Hepatocyte (in vitro differentiated cells): ENCODE measurements around the gene CD74. TPM values are rescaled to one million over a fixed set of nuclear protein-coding genes. Genes with fewer than 3 reads are reported as not detected.

Experiments
- DNase-seq: peaks from one replicate; pipeline ENCODE4 v3.0.0-alpha.2; 2016; ENCODE audit warnings: low spot score
- H2AFZ ChIP-seq: fragments of 200-600 bp; sonication (generic); 2 replicates; pipeline ENCODE4 v1.6.0; 2016; ENCODE audit warnings: antibody characterized with exemption, mild to moderate bottlenecking
- H3K27ac ChIP-seq: fragments of 200-600 bp; sonication (generic); 2 replicates; pipeline ENCODE4 v1.5.1; 2016; ENCODE audit warnings: mild to moderate bottlenecking
- H3K27me3 ChIP-seq: fragments of 200-600 bp; sonication (generic); 2 replicates; pipeline ENCODE4 v1.6.1; 2016
- H3K36me3 ChIP-seq: fragments of 200-600 bp; sonication (generic); replicated peaks from 2 replicates; pipeline ENCODE4 v1.5.1; 2016; ENCODE audit warnings: low read depth; ENCODE audit not compliant: insufficient read depth
- H3K4me1 ChIP-seq: fragments of 200-600 bp; sonication (generic); 2 replicates; pipeline ENCODE4 v1.5.1; 2016; ENCODE audit warnings: mild to moderate bottlenecking, moderate library complexity; ENCODE audit not compliant: insufficient read depth
- H3K4me2 ChIP-seq: fragments of 200-600 bp; sonication (generic); 2 replicates; pipeline ENCODE4 v1.6.0; 2016
- H3K4me3 ChIP-seq: fragments of 200-600 bp; sonication (generic); 2 replicates; pipeline ENCODE4 v1.5.1; 2016; ENCODE audit warnings: mild to moderate bottlenecking
- H3K79me2 ChIP-seq: fragments of 200-600 bp; sonication (generic); 2 replicates; pipeline ENCODE4 v1.6.0; 2017; ENCODE audit warnings: mild to moderate bottlenecking
- H3K9me2 ChIP-seq: fragments of 200-600 bp; sonication (generic); replicated peaks from 2 replicates; pipeline ENCODE4 v1.6.0; 2017; ENCODE audit warnings: mild to moderate bottlenecking; ENCODE audit not compliant: insufficient read depth
- H3K9me3 ChIP-seq: fragments of 200-600 bp; sonication (generic); 2 replicates; pipeline ENCODE4 v1.5.1; 2016; ENCODE audit warnings: low read depth, mild to moderate bottlenecking
- H4K20me1 ChIP-seq: fragments of 200-600 bp; sonication (generic); 2 replicates; pipeline ENCODE4 v1.6.0; 2016; ENCODE audit warnings: mild to moderate bottlenecking; ENCODE audit not compliant: insufficient read depth, poor library complexity, severe bottlenecking
- EZH2 ChIP-seq: fragments of 200-600 bp; sonication (generic); IDR thresholded peaks from 2 replicates; pipeline ENCODE4 v1.6.1; 2016; ENCODE audit warnings: antibody characterized with exemption, mild to moderate bottlenecking, borderline replicate concordance
- EZH2phosphoT487 ChIP-seq: fragments of 200-600 bp; sonication (generic); IDR thresholded peaks from one replicate; pipeline ENCODE4 v1.6.1; 2018; ENCODE audit warnings: antibody characterized with exemption, mild to moderate bottlenecking, low read depth, moderate library complexity; ENCODE audit not compliant: unreplicated experiment, severe bottlenecking
- WGBS: methylation state at CpG from one replicate; pipeline ENCODE4 v1.1.6; 2016; ENCODE audit warnings: low lambda C conversion rate; ENCODE audit errors: missing lambda C conversion rate; 5-methylcytosine and 5-hydroxymethylcytosine counted together
- polyA plus RNA-seq: library from polyadenylated mRNA; unstranded; fragments of >200 nt; fragmentation: Nextera tagmentation; extraction: Ambion mirVana; gene quantifications from 2 replicates; pipeline ENCODE4 v1.2.1, GENCODE V29; 2016
- total RNA-seq: library from RNA; depleted of rRNA; stranded (reverse); fragments of >200 nt; gene quantifications from 2 replicates; pipeline ENCODE4 v1.2.3, GENCODE V29; 2014
- TF ChIP-seq, protein P1 (sequence below): fragments of 200-600 bp; sonication (generic); IDR thresholded peaks from 2 replicates; pipeline ENCODE4 v1.5.1; 2016; ENCODE audit warnings: antibody characterized with exemption, mild to moderate bottlenecking; ENCODE audit not compliant: poor library complexity

CD74 gene
- total and polyA plus RNA-seq, 2 experiments from 2014 or later: 57.2 to 107 TPM

DNA sequence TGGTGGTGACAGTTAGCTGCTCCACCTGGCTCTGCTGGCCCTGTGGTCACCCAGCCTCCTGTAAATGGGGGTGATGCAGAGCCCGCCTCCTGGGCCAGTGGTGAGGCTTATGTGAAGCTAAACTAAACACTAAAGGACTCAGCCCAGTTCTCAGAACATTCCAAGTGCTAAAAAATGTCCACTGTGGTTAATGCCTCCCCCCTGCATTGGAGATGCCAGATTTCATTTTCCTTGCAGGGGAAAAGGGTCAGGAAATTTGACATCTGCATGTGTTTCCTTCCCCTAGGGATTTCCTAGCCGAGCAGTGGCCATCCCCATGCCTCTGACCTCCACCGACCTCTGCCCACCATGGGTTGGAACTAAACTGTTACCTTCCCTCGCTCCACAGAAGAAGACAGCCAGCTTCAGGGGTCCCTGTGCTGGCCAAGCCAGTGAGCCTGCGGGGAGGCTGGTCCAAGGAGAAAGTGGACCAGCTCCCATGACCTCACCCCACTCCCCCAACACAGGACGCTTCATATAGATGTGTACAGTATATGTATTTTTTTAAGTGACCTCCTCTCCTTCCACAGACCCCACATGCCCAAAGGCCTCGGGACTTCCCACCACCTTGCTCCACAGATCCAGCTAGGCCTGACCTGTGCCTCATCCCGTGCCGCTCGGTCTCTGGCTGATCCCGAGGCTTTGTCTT lies 13.0 kb downstream of the CD74 start:
- H3K4me2 ChIP-seq: no peak overlapping the region
- H2AFZ ChIP-seq: no peak overlapping the region
- H3K27me3 ChIP-seq: no peaks in the 10 kb centered on the region
- H3K36me3 ChIP-seq: no peaks in the 10 kb centered on the region
- H3K4me1 ChIP-seq: no peaks in the 10 kb centered on the region
- no peaks in the 10 kb centered on the region for H4K20me1 ChIP-seq
- H3K9me3 ChIP-seq: no peaks in the 10 kb centered on the region
- H3K79me2 ChIP-seq: no peaks in the 10 kb centered on the region
- no peak overlapping the region for H3K4me3 ChIP-seq
- no peak for DNase-seq
- H3K27ac ChIP-seq: no peak overlapping the region
- no peaks in the 10 kb centered on the region for H3K9me2 ChIP-seq
- WGBS: 96% methylated on average over 11 of the region's 11 CpGs
- TF ChIP-seq EZH2phosphoT487 (no peak), EZH2 (no peak)
- TF ChIP-seq, protein P1, sequence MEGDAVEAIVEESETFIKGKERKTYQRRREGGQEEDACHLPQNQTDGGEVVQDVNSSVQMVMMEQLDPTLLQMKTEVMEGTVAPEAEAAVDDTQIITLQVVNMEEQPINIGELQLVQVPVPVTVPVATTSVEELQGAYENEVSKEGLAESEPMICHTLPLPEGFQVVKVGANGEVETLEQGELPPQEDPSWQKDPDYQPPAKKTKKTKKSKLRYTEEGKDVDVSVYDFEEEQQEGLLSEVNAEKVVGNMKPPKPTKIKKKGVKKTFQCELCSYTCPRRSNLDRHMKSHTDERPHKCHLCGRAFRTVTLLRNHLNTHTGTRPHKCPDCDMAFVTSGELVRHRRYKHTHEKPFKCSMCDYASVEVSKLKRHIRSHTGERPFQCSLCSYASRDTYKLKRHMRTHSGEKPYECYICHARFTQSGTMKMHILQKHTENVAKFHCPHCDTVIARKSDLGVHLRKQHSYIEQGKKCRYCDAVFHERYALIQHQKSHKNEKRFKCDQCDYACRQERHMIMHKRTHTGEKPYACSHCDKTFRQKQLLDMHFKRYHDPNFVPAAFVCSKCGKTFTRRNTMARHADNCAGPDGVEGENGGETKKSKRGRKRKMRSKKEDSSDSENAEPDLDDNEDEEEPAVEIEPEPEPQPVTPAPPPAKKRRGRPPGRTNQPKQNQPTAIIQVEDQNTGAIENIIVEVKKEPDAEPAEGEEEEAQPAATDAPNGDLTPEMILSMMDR: no peak

DNA sequence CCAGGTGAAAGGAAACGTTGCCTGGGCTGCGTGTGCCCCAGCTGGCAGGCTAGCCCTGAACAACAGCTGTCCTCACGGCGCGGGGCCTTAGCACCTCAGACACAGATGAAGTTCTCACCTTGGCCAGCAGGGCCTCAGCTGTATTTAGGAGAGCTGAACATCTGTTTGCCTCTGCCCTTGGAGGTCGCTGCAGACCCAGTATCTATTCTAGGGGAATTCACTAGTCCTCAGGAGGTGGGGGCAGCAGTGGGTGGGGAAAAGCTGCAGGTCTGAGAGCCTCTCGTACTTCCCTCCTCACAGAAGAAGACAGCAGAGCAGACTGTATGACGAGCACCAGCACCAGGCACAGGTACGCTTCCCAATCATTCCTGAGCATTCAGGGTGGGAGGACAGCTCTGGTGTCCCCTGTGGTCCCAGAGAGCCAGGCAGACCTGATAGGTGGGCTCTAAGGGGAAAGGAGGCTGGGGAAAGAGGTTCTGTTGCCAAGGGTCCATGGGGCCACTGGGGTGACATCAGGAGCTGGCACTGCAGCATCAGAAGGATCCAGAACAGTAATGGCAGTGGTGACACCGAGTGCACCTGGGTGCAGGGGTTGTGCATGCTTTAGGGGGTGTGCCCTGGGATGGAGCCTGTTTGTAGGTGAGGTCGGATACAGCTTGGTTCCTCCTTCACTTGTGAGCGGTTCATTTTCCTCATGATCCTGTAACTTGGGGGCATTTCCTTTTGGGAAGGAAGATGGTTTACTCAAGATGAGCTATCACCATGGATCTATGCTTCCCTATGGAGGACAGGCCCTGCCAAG lies 13.8 kb downstream of the CD74 start:
- no peak for DNase-seq

DNA sequence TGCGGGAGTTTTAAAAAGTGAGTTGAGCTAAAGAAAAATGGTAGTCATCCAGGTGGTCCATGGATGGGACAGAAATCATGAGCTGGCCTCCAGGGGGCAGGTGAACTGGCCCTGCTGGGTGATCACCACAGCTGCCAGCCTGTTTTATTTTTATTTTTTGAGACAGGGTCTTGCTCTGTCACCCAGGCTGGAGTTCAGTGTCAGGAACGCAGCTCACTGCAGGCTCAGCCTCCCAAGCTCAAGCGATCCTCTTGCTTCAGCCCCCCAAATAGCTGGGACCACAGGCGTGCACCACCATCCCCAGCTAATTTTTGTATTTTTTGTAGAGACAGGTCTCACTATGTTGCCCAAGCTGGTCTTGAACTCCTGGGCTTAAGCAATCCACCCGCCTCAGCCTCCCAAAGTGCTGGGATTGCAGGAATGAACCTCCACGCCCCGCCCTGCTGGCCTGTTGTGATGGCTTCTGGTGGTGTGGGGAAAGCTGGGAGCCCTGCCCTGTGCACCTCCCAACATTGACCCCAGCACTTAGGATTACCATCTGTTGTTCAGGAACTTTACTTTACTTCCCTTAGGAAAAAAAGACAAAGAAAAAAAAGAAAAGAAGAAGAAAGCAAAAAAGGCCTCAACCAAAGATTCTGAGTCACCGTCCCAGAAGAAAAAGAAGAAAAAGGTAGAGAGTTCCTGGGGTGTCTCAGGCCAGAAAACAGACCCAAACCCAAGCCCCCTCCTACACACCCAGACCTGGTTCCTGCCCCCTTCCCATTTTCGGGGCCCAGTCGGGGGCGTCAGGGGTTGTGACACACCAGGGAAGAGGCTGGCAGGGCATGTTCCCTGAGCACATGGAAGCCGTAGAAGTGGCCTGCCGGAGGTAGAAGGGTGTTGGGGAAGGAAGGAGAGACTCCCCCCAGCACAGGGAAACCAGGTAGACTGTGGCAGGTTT lies 14.7 kb downstream of the CD74 start:
- H3K27ac ChIP-seq: no peak overlapping the region
- no peaks in the 10 kb centered on the region for H3K27me3 ChIP-seq
- H3K4me1 ChIP-seq: no peaks in the 10 kb centered on the region
- no peaks in the 10 kb centered on the region for H4K20me1 ChIP-seq
- no peaks in the 10 kb centered on the region for H3K9me2 ChIP-seq
- TF ChIP-seq, protein P1: no peak
- TF ChIP-seq EZH2 (no peak), EZH2phosphoT487 (no peak)
- no peak overlapping the region for H3K4me3 ChIP-seq
- H2AFZ ChIP-seq: no peak overlapping the region
- no peak overlapping the region for H3K4me2 ChIP-seq
- no peaks in the 10 kb centered on the region for H3K9me3 ChIP-seq
- WGBS: 98% methylated on average over 13 of the region's 13 CpGs
- no peaks in the 10 kb centered on the region for H3K79me2 ChIP-seq
- DNase-seq: no peak
- no peaks in the 10 kb centered on the region for H3K36me3 ChIP-seq

More for the DNA sequence above, 13.8 kb downstream of the CD74 start:
- no peak overlapping the region for H3K27ac ChIP-seq
- H3K4me1 ChIP-seq: no peaks in the 10 kb centered on the region
- no peak overlapping the region for H3K4me2 ChIP-seq
- no peaks in the 10 kb centered on the region for H3K79me2 ChIP-seq
- no peaks in the 10 kb centered on the region for H3K27me3 ChIP-seq
- 90% methylated on average over 12 of the region's 12 CpGs for WGBS
- H4K20me1 ChIP-seq: no peaks in the 10 kb centered on the region
- no peak overlapping the region for H3K4me3 ChIP-seq
- no peak overlapping the region for H2AFZ ChIP-seq
- H3K36me3 ChIP-seq: no peaks in the 10 kb centered on the region
- no peaks in the 10 kb centered on the region for H3K9me2 ChIP-seq
- H3K9me3 ChIP-seq: no peaks in the 10 kb centered on the region
- TF ChIP-seq EZH2phosphoT487: no peak
- TF ChIP-seq, protein P1: no peak
